ENCODE results near the gene ELMO1.

The ELMO1 gene

DNA sequence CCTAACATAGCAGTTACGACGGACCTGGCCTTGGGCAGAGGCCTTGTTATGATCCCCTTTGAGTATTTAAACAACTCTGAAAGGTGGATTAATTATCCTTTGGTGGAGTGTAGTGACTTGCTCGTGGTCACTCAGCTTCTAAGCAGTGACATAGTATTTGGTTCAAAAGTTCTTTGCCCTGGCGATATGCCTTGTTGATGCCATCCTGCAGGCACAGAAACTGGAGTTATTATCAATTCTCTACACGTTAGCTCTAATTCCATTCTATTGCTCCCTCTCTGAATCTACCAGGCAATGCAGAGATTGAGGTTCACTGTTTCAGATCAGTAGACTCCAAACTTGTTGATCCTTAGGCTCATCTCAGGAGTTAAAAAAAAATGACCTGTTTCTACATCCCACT lies 32.5 kb upstream of the ELMO1 start:
- H3K4me3 ChIP-seq (ENCODE audit: severe bottlenecking) = no peak overlapping the region
- DNase-seq (ENCODE audit: low spot score) = no peak
- TF ChIP-seq, protein P1, sequence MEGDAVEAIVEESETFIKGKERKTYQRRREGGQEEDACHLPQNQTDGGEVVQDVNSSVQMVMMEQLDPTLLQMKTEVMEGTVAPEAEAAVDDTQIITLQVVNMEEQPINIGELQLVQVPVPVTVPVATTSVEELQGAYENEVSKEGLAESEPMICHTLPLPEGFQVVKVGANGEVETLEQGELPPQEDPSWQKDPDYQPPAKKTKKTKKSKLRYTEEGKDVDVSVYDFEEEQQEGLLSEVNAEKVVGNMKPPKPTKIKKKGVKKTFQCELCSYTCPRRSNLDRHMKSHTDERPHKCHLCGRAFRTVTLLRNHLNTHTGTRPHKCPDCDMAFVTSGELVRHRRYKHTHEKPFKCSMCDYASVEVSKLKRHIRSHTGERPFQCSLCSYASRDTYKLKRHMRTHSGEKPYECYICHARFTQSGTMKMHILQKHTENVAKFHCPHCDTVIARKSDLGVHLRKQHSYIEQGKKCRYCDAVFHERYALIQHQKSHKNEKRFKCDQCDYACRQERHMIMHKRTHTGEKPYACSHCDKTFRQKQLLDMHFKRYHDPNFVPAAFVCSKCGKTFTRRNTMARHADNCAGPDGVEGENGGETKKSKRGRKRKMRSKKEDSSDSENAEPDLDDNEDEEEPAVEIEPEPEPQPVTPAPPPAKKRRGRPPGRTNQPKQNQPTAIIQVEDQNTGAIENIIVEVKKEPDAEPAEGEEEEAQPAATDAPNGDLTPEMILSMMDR (IDR thresholded peaks at IDR 0.05; ENCODE audit: poor library complexity, severe bottlenecking) = no peak
- H3K9me3 ChIP-seq (ENCODE audit: severe bottlenecking) = no peaks in the 10 kb centered on the region
- no peaks in the 10 kb centered on the region for H3K27me3 ChIP-seq (ENCODE audit: insufficient read depth, poor library complexity, severe bottlenecking)
- ATAC-seq (ENCODE audit: low read depth) = no peak
- H3K4me1 ChIP-seq (ENCODE audit: insufficient read depth, poor library complexity, severe bottlenecking) = no peaks in the 10 kb centered on the region
- H3K36me3 ChIP-seq (ENCODE audit: low read depth) = no peaks in the 10 kb centered on the region
- H3K27ac ChIP-seq (ENCODE audit: poor library complexity, severe bottlenecking) = no peak overlapping the region

DNA sequence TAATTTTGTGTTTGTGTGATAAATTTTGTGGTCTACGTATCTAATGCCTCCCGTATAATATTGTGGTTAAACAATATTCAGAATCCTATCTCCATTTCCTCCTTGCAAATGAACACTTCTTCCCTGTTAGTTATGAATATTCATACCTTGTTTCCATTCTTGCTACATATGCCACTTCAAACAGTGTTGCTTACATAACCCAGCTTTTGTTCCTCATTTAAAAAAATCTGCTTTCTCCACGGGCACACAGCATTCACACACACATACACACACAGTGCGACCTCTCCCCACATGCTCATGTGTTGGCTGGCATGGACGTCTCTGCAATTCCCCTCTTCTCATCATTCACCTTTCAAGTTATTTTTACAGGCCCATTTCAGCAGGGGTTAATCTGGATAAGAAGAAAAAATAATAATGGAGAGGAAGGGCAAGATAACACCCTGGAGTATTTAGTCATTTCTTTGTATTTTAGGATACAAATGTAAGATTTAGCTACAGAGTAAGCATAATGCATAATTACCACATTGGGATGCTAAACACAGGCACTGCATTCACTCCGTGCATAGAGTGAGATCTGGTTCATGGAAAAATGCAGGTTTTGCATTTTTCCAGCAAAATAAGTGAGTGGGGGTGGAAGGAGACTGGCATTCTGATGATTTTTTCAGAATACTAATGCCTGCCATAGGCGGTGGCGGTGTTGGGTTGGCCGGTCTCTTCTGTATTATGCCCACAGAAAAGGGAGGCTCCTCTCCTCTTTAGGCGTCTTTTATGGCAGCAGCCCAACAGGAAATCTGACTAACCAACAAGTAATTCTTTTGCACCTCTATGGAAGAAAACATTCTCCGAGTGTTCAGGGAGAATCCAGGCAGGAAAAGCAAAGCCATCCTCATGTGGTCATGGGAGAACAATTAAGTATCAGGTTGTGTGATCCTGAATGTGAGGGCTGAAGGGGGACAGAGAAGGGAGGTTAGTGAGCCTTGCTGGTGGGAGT lies 31.7 kb upstream of the ELMO1 start:
- Histone ChIP-seq H3K36me3 (ENCODE audit: low read depth) (no peaks in the 10 kb centered on the region), H3K27me3 (ENCODE audit: insufficient read depth, poor library complexity, severe bottlenecking) (no peaks in the 10 kb centered on the region), H3K4me1 (ENCODE audit: insufficient read depth, poor library complexity, severe bottlenecking) (no peaks in the 10 kb centered on the region), H3K27ac (ENCODE audit: poor library complexity, severe bottlenecking) (no peak overlapping the region), H3K9me3 (ENCODE audit: severe bottlenecking) (no peaks in the 10 kb centered on the region), H3K4me3 (ENCODE audit: severe bottlenecking) (no peak overlapping the region)
- TF ChIP-seq, protein P1 (IDR thresholded peaks at IDR 0.05; ENCODE audit: poor library complexity, severe bottlenecking) = no peak
- DNase-seq (ENCODE audit: low spot score) (no peak), ATAC-seq (ENCODE audit: low read depth) (peak; percentile 56)

DNA sequence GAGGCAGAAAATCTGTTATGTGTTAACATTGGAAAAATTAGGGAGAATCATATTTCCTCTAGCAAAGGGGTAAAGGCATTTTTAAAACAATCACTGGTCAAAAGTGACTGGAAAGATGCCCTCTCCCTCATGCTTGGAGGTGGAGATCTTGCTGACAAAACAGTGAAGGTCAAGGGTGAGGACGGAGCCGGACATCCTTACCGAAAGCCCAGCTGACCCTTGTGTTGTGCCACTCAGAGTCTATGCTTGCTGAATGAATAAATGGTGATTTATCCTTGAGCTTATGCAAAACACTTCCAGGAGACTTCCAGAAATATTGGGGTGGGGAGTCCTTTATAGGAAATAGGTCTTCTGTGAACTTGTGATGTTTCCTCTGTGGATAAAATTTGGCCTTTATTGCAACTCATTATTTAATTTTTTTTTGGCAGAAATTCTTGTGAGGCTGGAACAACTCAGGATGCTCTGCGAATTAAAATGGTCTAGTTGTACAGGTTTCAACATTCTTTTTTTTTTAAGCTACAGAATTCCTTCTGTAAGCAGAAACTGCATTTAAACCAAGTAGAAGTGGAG lies 28.3 kb upstream of the ELMO1 start:
- no peaks in the 10 kb centered on the region for H3K9me3 ChIP-seq (ENCODE audit: severe bottlenecking)
- TF ChIP-seq, protein P1 (IDR thresholded peaks at IDR 0.05; ENCODE audit: poor library complexity, severe bottlenecking) = no peak
- DNase-seq (ENCODE audit: low spot score) (no peak), ATAC-seq (ENCODE audit: low read depth) (no peak)
- no peaks in the 10 kb centered on the region for H3K4me1 ChIP-seq (ENCODE audit: insufficient read depth, poor library complexity, severe bottlenecking)
- no peak overlapping the region for H3K27ac ChIP-seq (ENCODE audit: poor library complexity, severe bottlenecking)
- no peak overlapping the region for H3K4me3 ChIP-seq (ENCODE audit: severe bottlenecking)
- no peaks in the 10 kb centered on the region for H3K27me3 ChIP-seq (ENCODE audit: insufficient read depth, poor library complexity, severe bottlenecking)
- H3K36me3 ChIP-seq (ENCODE audit: low read depth) = no peaks in the 10 kb centered on the region

DNA sequence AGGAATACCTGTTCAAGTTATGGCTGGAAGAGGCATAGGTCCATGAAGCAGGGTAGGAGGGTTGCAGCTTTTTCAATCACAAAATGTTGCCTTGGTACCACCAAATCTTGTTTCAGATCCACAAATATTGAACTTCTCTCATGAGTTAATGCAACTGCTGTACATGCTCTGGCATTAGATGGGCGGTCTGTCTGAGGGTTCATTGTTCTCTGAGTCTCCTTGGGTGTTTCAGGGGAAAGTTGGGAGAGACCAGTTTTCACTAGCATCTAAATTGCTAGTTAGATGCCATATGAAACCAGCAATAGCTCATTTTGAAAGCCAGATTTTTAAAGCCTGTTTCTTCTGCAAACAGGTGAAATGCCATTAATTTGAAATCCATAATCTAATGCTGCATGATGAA lies 27.8 kb upstream of the ELMO1 start:
- Histone ChIP-seq H3K27ac (ENCODE audit: poor library complexity, severe bottlenecking) (no peak overlapping the region), H3K27me3 (ENCODE audit: insufficient read depth, poor library complexity, severe bottlenecking) (no peaks in the 10 kb centered on the region), H3K4me1 (ENCODE audit: insufficient read depth, poor library complexity, severe bottlenecking) (no peaks in the 10 kb centered on the region), H3K4me3 (ENCODE audit: severe bottlenecking) (no peak overlapping the region), H3K36me3 (ENCODE audit: low read depth) (no peaks in the 10 kb centered on the region), H3K9me3 (ENCODE audit: severe bottlenecking) (no peaks in the 10 kb centered on the region)
- TF ChIP-seq, protein P1 (IDR thresholded peaks at IDR 0.05; ENCODE audit: poor library complexity, severe bottlenecking) = no peak
- DNase-seq (ENCODE audit: low spot score) (no peak), ATAC-seq (ENCODE audit: low read depth) (no peak)

All from RWPE2 (cell line).